ENCODE measurements around the gene CCDC102A. TPM values are rescaled to one million over a fixed set of nuclear protein-coding genes. Genes with fewer than 3 reads are reported as not detected.

Gene CCDC102A
- total and polyA plus RNA-seq, 2 of the 13 experiments (the other 11 are each of a cell fraction or from before 2014, with no cell fraction given): 2.1 to 2.8 TPM

- TF ChIP-seq ZBTB25 (CRISPR knock-in tag; IDR thresholded peaks at IDR 0.05): no peak
These were observed 29.0 kb downstream of the CCDC102A start (continued) for GRCh38 chr16:57507136-57508034.

GRCh38 chr16:57505169-57505568, 31.2 kb downstream of the CCDC102A start:
- FAIRE-seq: no peak
- H3K4me1 ChIP-seq (ENCODE audit: insufficient read depth, low read length): peaks cover 48% of the 10 kb centered on the region
- H3K4me2 ChIP-seq (ENCODE audit: low read depth, low read length): no peak overlapping the region
- ATAC-seq: no peak
- H3K27me3 ChIP-seq (ENCODE audit: control insufficient read depth in 1 of 2, insufficient read depth in 2 of 2, low read length in 2 of 2): peaks cover 8 to 51% of the 10 kb centered on the region in 2 experiments; a peak in 4 of 5 replicates
- no peaks in the 10 kb centered on the region for H3K36me3 ChIP-seq (replicated peaks in 1 of 2; ENCODE audit: control insufficient read depth in 1 of 2, insufficient read depth in 2 of 2, low read length in 2 of 2)
- H3K79me2 ChIP-seq (ENCODE audit: insufficient read depth, low read length): no peaks in the 10 kb centered on the region
- H3K9me3 ChIP-seq (ENCODE audit: low read length): no peaks in the 10 kb centered on the region
- no TSS peak for BruUV-seq (replicated peaks)
- H3K9ac ChIP-seq (ENCODE audit: insufficient read depth, low read depth, low read length): no peak overlapping the region
- DNase-seq (ENCODE audit: low spot score): no peak
- POLR2A ChIA-PET: no interaction called here
- in situ Hi-C loops (cut with HindIII; ENCODE audit: extremely low pct_ligation_motif_present, low pct_unique_long_range_greater_than_20kb): no loop called here
- intact Hi-C loops (cut with micrococcal nuclease; ENCODE audit: unreplicated experiment): no loop called here
- no peak overlapping the region for H2AFZ ChIP-seq (ENCODE audit: low read length)
- H3K27ac ChIP-seq (ENCODE audit: extremely low read length, insufficient read depth, low read length): no peak overlapping the region
- no peaks in the 10 kb centered on the region for H4K20me1 ChIP-seq (ENCODE audit: insufficient read depth, low read length)
- no peak overlapping the region for H3K4me3 ChIP-seq (replicated peaks in 1 of 3; ENCODE audit: insufficient read depth in 1 of 3, low read depth in 2 of 3, low read length in 3 of 3)
- CTCF ChIA-PET (ENCODE audit: low intra/inter-chr PET ratio, low total read pairs): no interaction called here
- WGBS (ENCODE audit: low lambda C conversion rate): 31% methylated on average over 5 of the region's 6 CpGs
- no peak for TF ChIP-seq PRDM15 (CRISPR knock-in tag; IDR thresholded peaks at IDR 0.05)
- no peak for TF ChIP-seq JARID2 (CRISPR knock-in tag; IDR thresholded peaks at IDR 0.05; ENCODE audit: insufficient replicate concordance)
- no peak for TF ChIP-seq ZBTB20 (CRISPR knock-in tag; IDR thresholded peaks at IDR 0.05; ENCODE audit: borderline replicate concordance, low read depth)
- no peak for TF ChIP-seq ZNF562 (CRISPR knock-in tag; IDR thresholded peaks at IDR 0.05; ENCODE audit: borderline replicate concordance)
- TF ChIP-seq CTCF (CRISPR knock-in tag; IDR thresholded peaks at IDR 0.05): no peak
- no peak for TF ChIP-seq ATF4 (CRISPR knock-in tag; IDR thresholded peaks at IDR 0.05)
- no peak for TF ChIP-seq THRA (CRISPR knock-in tag; IDR thresholded peaks at IDR 0.05; ENCODE audit: borderline replicate concordance)
- no peak for TF ChIP-seq TRAFD1 (CRISPR knock-in tag; IDR thresholded peaks at IDR 0.05; ENCODE audit: borderline replicate concordance)

Measured in HepG2 (cell line).